Fibroblast of lung (primary cell): ENCODE data around the gene MAGOHB. TPM values are rescaled to one million over a fixed set of nuclear protein-coding genes. Genes with fewer than 3 reads are reported as not detected.
"Not testable (repeated sequence)": the region's sequence is repeated elsewhere in the genome, so short reads cannot be mapped to it uniquely, and the experiment has no call there.

Experiments used
- DNase-seq, 2 donors: peaks; one replicate each; pipeline versions ENCODE4 v3.0.0 to v3.0.0-alpha.2; 2010; ENCODE audit warnings: low read depth in 2 of 2
- H2AFZ ChIP-seq: 2 replicates; pipeline ENCODE4 v1.5.1; 2012; ENCODE audit warnings: low read length, control low read depth, inconsistent platforms
- H3K27ac ChIP-seq: 2 replicates; pipeline ENCODE4 v1.5.1; 2011; ENCODE audit warnings: low read length, control low read depth; ENCODE audit not compliant: insufficient read depth
- H3K27me3 ChIP-seq: 2 replicates; pipeline ENCODE4 v1.5.1; 2011; ENCODE audit warnings: mild to moderate bottlenecking, low read length; ENCODE audit not compliant: control insufficient read depth, insufficient read depth
- H3K36me3 ChIP-seq: 2 replicates; pipeline ENCODE4 v1.5.1; 2011; ENCODE audit warnings: low read length; ENCODE audit not compliant: control insufficient read depth, insufficient read depth
- H3K4me1 ChIP-seq: 2 replicates; pipeline ENCODE4 v1.5.1; 2011; ENCODE audit warnings: low read length; ENCODE audit not compliant: control insufficient read depth, insufficient read depth; ENCODE audit errors: extremely low read depth
- H3K4me2 ChIP-seq: 2 replicates; pipeline ENCODE4 v1.5.1; 2011; ENCODE audit warnings: low read length, control low read depth; ENCODE audit not compliant: insufficient read depth; ENCODE audit errors: extremely low read depth
- H3K4me3 ChIP-seq, 4 experiments: fragments of 200-600 bp in 1 of 4; sonication (generic) in 1 of 4; replicated peaks in 1 of 4; 2 replicates each; pipeline ENCODE4 v1.5.1; 2011 to 2016; ENCODE audit warnings: low read length in 4 of 4, low read depth in 3 of 4, mild to moderate bottlenecking in 3 of 4, control low read depth in 2 of 4, inconsistent platforms in 1 of 4, mixed read lengths in 1 of 4; ENCODE audit not compliant: insufficient read depth in 1 of 4; ENCODE audit errors: control extremely low read depth in 1 of 4
- H3K79me2 ChIP-seq: 2 replicates; pipeline ENCODE4 v1.5.1; 2012; ENCODE audit warnings: mild to moderate bottlenecking, low read length, inconsistent platforms; ENCODE audit not compliant: control insufficient read depth, insufficient read depth
- H3K9ac ChIP-seq: 2 replicates; pipeline ENCODE4 v1.5.1; 2011; ENCODE audit warnings: mild to moderate bottlenecking, low read length, control low read depth; ENCODE audit not compliant: insufficient read depth
- H3K9me3 ChIP-seq: 2 replicates; pipeline ENCODE4 v1.5.1; 2012; ENCODE audit warnings: low read depth, low read length; ENCODE audit not compliant: control insufficient read depth, insufficient read depth
- H4K20me1 ChIP-seq: 2 replicates; pipeline ENCODE4 v1.5.1; 2011; ENCODE audit warnings: low read length; ENCODE audit not compliant: control insufficient read depth, insufficient read depth; ENCODE audit errors: extremely low read depth
- EZH2 ChIP-seq: IDR thresholded peaks from 2 replicates; pipeline ENCODE4 v1.5.1; 2012; ENCODE audit warnings: low read length, control low read depth, mild to moderate bottlenecking; ENCODE audit errors: missing control alignments
- polyA plus RNA-seq, 2 donors: library from polyadenylated mRNA; depleted of rRNA in 1 of 2; stranded (reverse) in 1 of 2; unstranded in 1 of 2; fragments of >200 nt; gene quantifications; 2 replicates each; pipeline ENCODE4 v1.2.1, GENCODE V29; 2011 to 2012; ENCODE audit warnings: missing spikeins in 1 of 2
- total RNA-seq: library from RNA; depleted of rRNA; stranded (reverse); fragments of >200 nt; gene quantifications from 2 replicates; pipeline ENCODE4 v1.2.1, GENCODE V29; 2014
- TF ChIP-seq, protein P1 (sequence below), 2 donors: IDR thresholded peaks in 1 of 2; conservative IDR thresholded peaks in 1 of 2; 1 replicate in 1 of 2; 2 replicates in 1 of 2; pipeline ENCODE4 v1.5.1; 2011 to 2012; ENCODE audit warnings: low read length in 2 of 2, control low read depth in 1 of 2, inconsistent platforms in 1 of 2, low read depth in 1 of 2, mild to moderate bottlenecking in 1 of 2

MAGOHB gene
- total and polyA plus RNA-seq, 2 donors (not counting 1 experiment from before 2014, with no cell fraction given): 21.1 to 29.8 TPM

- H3K9me3 ChIP-seq: no peaks in the 10 kb centered on the region
- H3K4me3 ChIP-seq: peak overlapping the region; percentile 85 to 94 (median 86)
- H3K79me2 ChIP-seq: peaks cover 18% of the 10 kb centered on the region
- H3K4me2 ChIP-seq: peak overlapping the region; percentile 44
- H2AFZ ChIP-seq: peak overlapping the region; percentile 68
- peaks cover 5% of the 10 kb centered on the region for H3K4me1 ChIP-seq
- peak overlapping the region; percentile 95 for H3K27ac ChIP-seq
- H3K9ac ChIP-seq: no peak overlapping the region
- H3K36me3 ChIP-seq: no peaks in the 10 kb centered on the region
- no peaks in the 10 kb centered on the region for H3K27me3 ChIP-seq
- DNase-seq: peak in 1 of 2 donors; percentile 2
- TF ChIP-seq EZH2: no peak
- TF ChIP-seq, protein P1, sequence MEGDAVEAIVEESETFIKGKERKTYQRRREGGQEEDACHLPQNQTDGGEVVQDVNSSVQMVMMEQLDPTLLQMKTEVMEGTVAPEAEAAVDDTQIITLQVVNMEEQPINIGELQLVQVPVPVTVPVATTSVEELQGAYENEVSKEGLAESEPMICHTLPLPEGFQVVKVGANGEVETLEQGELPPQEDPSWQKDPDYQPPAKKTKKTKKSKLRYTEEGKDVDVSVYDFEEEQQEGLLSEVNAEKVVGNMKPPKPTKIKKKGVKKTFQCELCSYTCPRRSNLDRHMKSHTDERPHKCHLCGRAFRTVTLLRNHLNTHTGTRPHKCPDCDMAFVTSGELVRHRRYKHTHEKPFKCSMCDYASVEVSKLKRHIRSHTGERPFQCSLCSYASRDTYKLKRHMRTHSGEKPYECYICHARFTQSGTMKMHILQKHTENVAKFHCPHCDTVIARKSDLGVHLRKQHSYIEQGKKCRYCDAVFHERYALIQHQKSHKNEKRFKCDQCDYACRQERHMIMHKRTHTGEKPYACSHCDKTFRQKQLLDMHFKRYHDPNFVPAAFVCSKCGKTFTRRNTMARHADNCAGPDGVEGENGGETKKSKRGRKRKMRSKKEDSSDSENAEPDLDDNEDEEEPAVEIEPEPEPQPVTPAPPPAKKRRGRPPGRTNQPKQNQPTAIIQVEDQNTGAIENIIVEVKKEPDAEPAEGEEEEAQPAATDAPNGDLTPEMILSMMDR (conservative IDR thresholded peaks at IDR 0.05 in 1 of 2, IDR thresholded peaks at IDR 0.05 in 1 of 2; ENCODE audit: low read depth in 1 of 2, low read length in 2 of 2): no peak
- no peaks in the 10 kb centered on the region for H4K20me1 ChIP-seq
Measured at GRCh38 chr12:10614056-10614370, 604 bp upstream of the MAGOHB start.

GRCh38 chr12:10612984-10613348 is 443 bp downstream of the MAGOHB start:
- Histone ChIP-seq H3K4me2 (peak overlapping the region; percentile 91), H3K9me3 (no peaks in the 10 kb centered on the region), H3K79me2 (peaks cover 18% of the 10 kb centered on the region), H4K20me1 (no peaks in the 10 kb centered on the region), H3K36me3 (no peaks in the 10 kb centered on the region), H3K4me3 (peak overlapping the region; percentile 85 to 94 (median 86)), H3K9ac (peak overlapping the region; percentile 89), H2AFZ (peak overlapping the region; percentile 81), H3K27ac (peak overlapping the region; percentile 95), H3K4me1 (no peaks in the 10 kb centered on the region), H3K27me3 (no peaks in the 10 kb centered on the region)
- DNase-seq: peak; percentile 1 to 23
- no peak for TF ChIP-seq EZH2
- TF ChIP-seq, protein P1 (conservative IDR thresholded peaks at IDR 0.05 in 1 of 2, IDR thresholded peaks at IDR 0.05 in 1 of 2; ENCODE audit: low read depth in 1 of 2, low read length in 2 of 2): no peak

GRCh38 chr12:10612110-10612509 is 1.3 kb downstream of the MAGOHB start:
- Histone ChIP-seq H3K4me2 (peak overlapping the region; percentile 91), H3K4me3 (peak overlapping the region; percentile 85 to 94 (median 86)), H3K9ac (no peak overlapping the region), H3K79me2 (peaks cover 18% of the 10 kb centered on the region), H2AFZ (no peak overlapping the region), H3K9me3 (no peaks in the 10 kb centered on the region), H3K36me3 (no peaks in the 10 kb centered on the region), H3K27ac (peak overlapping the region; percentile 95), H3K27me3 (no peaks in the 10 kb centered on the region), H3K4me1 (no peaks in the 10 kb centered on the region), H4K20me1 (no peaks in the 10 kb centered on the region)
- no peak for DNase-seq
- no peak for TF ChIP-seq EZH2
- TF ChIP-seq, protein P1 (conservative IDR thresholded peaks at IDR 0.05 in 1 of 2, IDR thresholded peaks at IDR 0.05 in 1 of 2; ENCODE audit: low read depth in 1 of 2, low read length in 2 of 2): no peak

DNA sequence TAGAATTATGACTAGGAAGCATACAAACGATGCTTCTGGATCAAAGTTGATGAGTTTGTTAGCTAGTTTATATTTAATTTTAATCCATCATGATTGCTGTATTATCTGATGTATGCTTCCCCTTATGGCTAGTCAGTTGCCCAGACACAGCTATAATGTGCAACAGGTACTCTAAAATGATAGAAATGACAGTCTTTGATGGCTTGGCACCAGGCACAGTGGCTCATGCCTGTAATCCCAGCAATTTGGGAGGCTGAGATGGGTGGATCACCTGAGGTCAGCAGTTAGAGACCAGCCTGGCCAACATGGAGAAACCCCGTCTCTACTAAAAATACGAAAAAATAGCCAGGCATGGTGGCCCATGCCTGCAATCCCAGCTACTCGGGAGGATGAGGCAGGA is 2.2 kb downstream of the MAGOHB start:
- H3K9me3 ChIP-seq, H3K36me3 ChIP-seq, H3K27me3 ChIP-seq, H3K4me2 ChIP-seq, H2AFZ ChIP-seq, H3K27ac ChIP-seq, H4K20me1 ChIP-seq, DNase-seq, H3K4me3 ChIP-seq, H3K4me1 ChIP-seq, H3K9ac ChIP-seq: not testable (repeated sequence)
- peaks cover 18% of the 10 kb centered on the region for H3K79me2 ChIP-seq
